Daoy (cell line): ENCODE results near the gene ZIC1. TPM values are rescaled to one million over a fixed set of nuclear protein-coding genes. Genes with fewer than 3 reads are reported as not detected.

Experiments
- DNase-seq: peaks from one replicate; pipeline ENCODE4 v3.0.0-alpha.2; 2015; ENCODE audit warnings: low read depth
- total RNA-seq: library from RNA; depleted of rRNA; stranded (reverse); fragments of >200 nt; shearing (Covaris generic); gene quantifications from 2 replicates; pipeline ENCODE4 v1.2.3, GENCODE V29; 2014

The ZIC1 gene
- total RNA-seq, 1 experiment from 2014 or later: 10.3 TPM

GRCh38 chr3:147410116-147410525, 956 bp downstream of the ZIC1 start:
- no peak for DNase-seq

GRCh38 chr3:147410526-147411237, 1.5 kb downstream of the ZIC1 start:
- DNase-seq: no peak

GRCh38 chr3:147411238-147411814, 2.2 kb downstream of the ZIC1 start:
- DNase-seq: no peak

GRCh38 chr3:147411815-147412241, 2.7 kb downstream of the ZIC1 start:
- DNase-seq: no peak

- no peak for DNase-seq
These were observed 3.2 kb downstream of the ZIC1 start for GRCh38 chr3:147412261-147412916.

- no peak for DNase-seq
These were observed 3.9 kb downstream of the ZIC1 start for GRCh38 chr3:147412917-147413685.

GRCh38 chr3:147413686-147414389, 4.7 kb downstream of the ZIC1 start:
- no peak for DNase-seq

GRCh38 chr3:147414390-147415138, 5.4 kb downstream of the ZIC1 start:
- no peak for DNase-seq

- no peak for DNase-seq
These were observed 6.1 kb downstream of the ZIC1 start for GRCh38 chr3:147415286-147415685.

GRCh38 chr3:147415874-147416273, 6.7 kb downstream of the ZIC1 start:
- no peak for DNase-seq

GRCh38 chr3:147416931-147417330, 7.8 kb downstream of the ZIC1 start:
- DNase-seq: no peak

- no peak for DNase-seq
These were observed 8.6 kb downstream of the ZIC1 start for GRCh38 chr3:147417551-147418295.

GRCh38 chr3:147418371-147418781, 9.2 kb downstream of the ZIC1 start:
- no peak for DNase-seq

- DNase-seq: peak; percentile 91
These were observed 9.9 kb downstream of the ZIC1 start for GRCh38 chr3:147418808-147419701.

- no peak for DNase-seq
These were observed 10.6 kb downstream of the ZIC1 start for GRCh38 chr3:147419781-147420224.

- DNase-seq: no peak
These were observed 11.4 kb downstream of the ZIC1 start for GRCh38 chr3:147420353-147421183.

GRCh38 chr3:147421184-147421912, 12.2 kb downstream of the ZIC1 start:
- no peak for DNase-seq
